Sigmoid colon (tissue), 7 donors: ENCODE data around the gene ZPBP2. TPM values are rescaled to one million over a fixed set of nuclear protein-coding genes. Genes with fewer than 3 reads are reported as not detected.

Experiments used
- DNase-seq: peaks from one replicate; pipeline ENCODE4 v3.0.0-alpha.2; 2019
- H3K27ac ChIP-seq, 4 donors: fragments of 200-600 bp; sonication (generic); one replicate each; pipeline ENCODE4 v1.5.1; 2016 to 2019; ENCODE audit warnings: mild to moderate bottlenecking in 1 of 4
- H3K27me3 ChIP-seq, 3 donors: fragments of 200-600 bp; sonication (generic); one replicate each; pipeline ENCODE4 v1.5.1; 2019; ENCODE audit warnings: mild to moderate bottlenecking in 1 of 3
- H3K36me3 ChIP-seq, 4 donors: fragments of 200-600 bp; sonication (generic); one replicate each; pipeline ENCODE4 v1.5.1; 2016 to 2019
- H3K4me1 ChIP-seq, 4 donors: fragments of 200-600 bp; sonication (generic); one replicate each; pipeline ENCODE4 v1.5.1; 2017 to 2019
- H3K4me3 ChIP-seq, 4 donors: fragments of 200-600 bp; sonication (generic); one replicate each; pipeline ENCODE4 v1.5.1; 2017 to 2019; ENCODE audit warnings: mild to moderate bottlenecking in 2 of 4, moderate library complexity in 1 of 4
- H3K9me3 ChIP-seq, 4 donors: fragments of 200-600 bp in 3 of 4; sonication (generic) in 3 of 4; one replicate each; pipeline versions ENCODE4 v1.5.1 to v1.6.1; 2013 to 2019
- EP300 ChIP-seq, 4 donors: sonication (generic); formaldehyde crosslinking; IDR thresholded peaks; one replicate each; pipeline ENCODE4 v1.6.1; 2017; ENCODE audit warnings: antibody characterized with exemption in 4 of 4
- POLR2A ChIP-seq, 2 donors: fragments of 450-650 bp; IDR thresholded peaks; one replicate each; pipeline ENCODE4 v1.6.1; 2016; ENCODE audit warnings: antibody characterized with exemption in 2 of 2, mild to moderate bottlenecking in 2 of 2, moderate library complexity in 2 of 2
- POLR2AphosphoS5 ChIP-seq, 4 donors: sonication (generic); formaldehyde crosslinking; IDR thresholded peaks; one replicate each; pipeline ENCODE4 v1.6.1; 2017; ENCODE audit warnings: antibody characterized with exemption in 4 of 4
- WGBS, 2 donors: extraction: QIAGEN DNeasy Blood & Tissue Kit; methylation state at CpG; one replicate each; pipeline ENCODE4 v1.1.7; 2013; 5-methylcytosine and 5-hydroxymethylcytosine counted together
- intact Hi-C: fragments of 100-400 bp; cut with DNase I; formaldehyde crosslinking; loops from one replicate; pipeline ENCODE4 v1.15.1; 2023
- polyA plus RNA-seq, 3 donors: library from polyadenylated mRNA; stranded (reverse); fragments of 200-250 nt; gene quantifications; one replicate each; pipeline ENCODE4 v1.2.3, GENCODE V29; 2013
- total RNA-seq, 4 donors: library from RNA; depleted of rRNA; stranded (reverse); fragments of >200 nt; gene quantifications; one replicate each; pipeline ENCODE4 v1.1.0, GENCODE V29; 2016
- TF ChIP-seq, protein P1 (sequence below), 4 experiments: fragments of 450-650 bp in 3 of 4; fragments of 200-600 bp in 1 of 4; IDR thresholded peaks; one replicate each; pipeline ENCODE4 v1.5.1; 2016 to 2019; ENCODE audit warnings: antibody characterized with exemption in 4 of 4, mild to moderate bottlenecking in 3 of 4, moderate library complexity in 2 of 4
- donor health status: healthy with polysubstance abuse.
- donor health status: Bipolar disorder and iron deficiency.
- donor health status: healthy.

The ZPBP2 gene
- total and polyA plus RNA-seq, 7 donors, result 0.03 TPM; not detected in 6

GRCh38 chr17:39915559-39915958 lies 47.6 kb downstream of the ZPBP2 start:
- no peak for TF ChIP-seq POLR2A (IDR thresholded peaks at IDR 0.05)
- TF ChIP-seq, protein P1, sequence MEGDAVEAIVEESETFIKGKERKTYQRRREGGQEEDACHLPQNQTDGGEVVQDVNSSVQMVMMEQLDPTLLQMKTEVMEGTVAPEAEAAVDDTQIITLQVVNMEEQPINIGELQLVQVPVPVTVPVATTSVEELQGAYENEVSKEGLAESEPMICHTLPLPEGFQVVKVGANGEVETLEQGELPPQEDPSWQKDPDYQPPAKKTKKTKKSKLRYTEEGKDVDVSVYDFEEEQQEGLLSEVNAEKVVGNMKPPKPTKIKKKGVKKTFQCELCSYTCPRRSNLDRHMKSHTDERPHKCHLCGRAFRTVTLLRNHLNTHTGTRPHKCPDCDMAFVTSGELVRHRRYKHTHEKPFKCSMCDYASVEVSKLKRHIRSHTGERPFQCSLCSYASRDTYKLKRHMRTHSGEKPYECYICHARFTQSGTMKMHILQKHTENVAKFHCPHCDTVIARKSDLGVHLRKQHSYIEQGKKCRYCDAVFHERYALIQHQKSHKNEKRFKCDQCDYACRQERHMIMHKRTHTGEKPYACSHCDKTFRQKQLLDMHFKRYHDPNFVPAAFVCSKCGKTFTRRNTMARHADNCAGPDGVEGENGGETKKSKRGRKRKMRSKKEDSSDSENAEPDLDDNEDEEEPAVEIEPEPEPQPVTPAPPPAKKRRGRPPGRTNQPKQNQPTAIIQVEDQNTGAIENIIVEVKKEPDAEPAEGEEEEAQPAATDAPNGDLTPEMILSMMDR (IDR thresholded peaks at IDR 0.05), result no peak
- TF ChIP-seq POLR2AphosphoS5 (IDR thresholded peaks at IDR 0.05), result no peak
- no peak for TF ChIP-seq EP300 (IDR thresholded peaks at IDR 0.05)
- Histone ChIP-seq H3K36me3 (peaks cover 0 to 15% (median 2%) of the 10 kb centered on the region in 4 donors), H3K27ac (no peak overlapping the region), H3K4me3 (no peak overlapping the region), H3K9me3 (no peaks in the 10 kb centered on the region), H3K27me3 (no peaks in the 10 kb centered on the region), H3K4me1 (no peaks in the 10 kb centered on the region)
- no peak for DNase-seq
- intact Hi-C loops, result no loop called here
- 84 to 92% methylated on average over 4 of the region's 4 CpGs for WGBS, 2 donors

DNA sequence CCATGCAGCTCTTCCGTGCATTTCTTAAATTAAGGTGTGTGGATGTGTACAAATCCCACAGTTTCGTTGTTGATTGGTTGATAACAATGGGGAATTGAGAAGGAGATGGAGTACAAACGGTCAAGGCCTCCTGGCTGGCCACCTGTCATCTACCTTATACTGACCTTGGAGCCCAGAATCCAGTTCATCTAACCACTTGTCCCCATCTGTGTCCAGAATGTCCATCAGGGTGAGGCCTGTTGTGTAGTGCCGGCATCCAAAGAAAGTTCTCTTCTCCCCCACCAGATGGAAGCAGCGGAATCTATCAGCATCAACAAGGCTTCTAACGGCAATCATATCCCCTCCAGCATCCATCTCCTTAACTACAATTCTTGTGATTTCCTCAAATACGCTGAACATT lies 48.9 kb downstream of the ZPBP2 start:
- no peak overlapping the region for H3K4me3 ChIP-seq
- intact Hi-C loops, result no loop called here
- H3K27me3 ChIP-seq, result no peaks in the 10 kb centered on the region
- 61 to 83% methylated on average over 7 of the region's 7 CpGs for WGBS, 2 donors
- no peak overlapping the region for H3K27ac ChIP-seq
- no peaks in the 10 kb centered on the region for H3K9me3 ChIP-seq
- H3K4me1 ChIP-seq, result no peaks in the 10 kb centered on the region
- peaks cover 4 to 28% (median 10%) of the 10 kb centered on the region in 4 donors for H3K36me3 ChIP-seq
- TF ChIP-seq, protein P1 (IDR thresholded peaks at IDR 0.05), result no peak
- no peak for TF ChIP-seq EP300 (IDR thresholded peaks at IDR 0.05)
- TF ChIP-seq POLR2A (IDR thresholded peaks at IDR 0.05), result no peak
- TF ChIP-seq POLR2AphosphoS5 (IDR thresholded peaks at IDR 0.05), result no peak
- DNase-seq, result no peak

- no peaks in the 10 kb centered on the region for H3K27me3 ChIP-seq
- TF ChIP-seq POLR2A (IDR thresholded peaks at IDR 0.05) (no peak), POLR2AphosphoS5 (IDR thresholded peaks at IDR 0.05) (no peak), EP300 (IDR thresholded peaks at IDR 0.05) (no peak)
- TF ChIP-seq, protein P1 (IDR thresholded peaks at IDR 0.05), result no peak
- no peaks in the 10 kb centered on the region for H3K9me3 ChIP-seq
- no peaks in the 10 kb centered on the region for H3K4me1 ChIP-seq
- intact Hi-C loops, result no loop called here
- WGBS, 2 donors, result 85 to 96% methylated on average over 9 of the region's 9 CpGs
- no peak for DNase-seq
- H3K27ac ChIP-seq, result no peak overlapping the region
- H3K36me3 ChIP-seq, result peaks cover 20 to 51% (median 28%) of the 10 kb centered on the region in 4 donors
- no peak overlapping the region for H3K4me3 ChIP-seq
Measured at GRCh38 chr17:39919087-39919683, 51.2 kb downstream of the ZPBP2 start.

GRCh38 chr17:39920218-39921210 lies 52.5 kb downstream of the ZPBP2 start:
- TF ChIP-seq POLR2AphosphoS5 (IDR thresholded peaks at IDR 0.05) (no peak), EP300 (IDR thresholded peaks at IDR 0.05) (no peak), POLR2A (IDR thresholded peaks at IDR 0.05) (no peak)
- TF ChIP-seq, protein P1 (IDR thresholded peaks at IDR 0.05), result no peak
- H3K4me1 ChIP-seq, result peaks cover 0 to 11% (median 5%) of the 10 kb centered on the region in 4 donors
- intact Hi-C loops, result no loop called here
- no peak overlapping the region for H3K4me3 ChIP-seq
- peaks cover 20 to 51% (median 28%) of the 10 kb centered on the region in 4 donors for H3K36me3 ChIP-seq
- 64 to 77% methylated on average over 19 of the region's 19 CpGs for WGBS, 2 donors
- H3K9me3 ChIP-seq, result no peaks in the 10 kb centered on the region
- no peaks in the 10 kb centered on the region for H3K27me3 ChIP-seq
- no peak overlapping the region for H3K27ac ChIP-seq
- no peak for DNase-seq
